GM12878 (cell line): Measurements from ENCODE around the gene COQ5. TPM values are rescaled to one million over a fixed set of nuclear protein-coding genes. Genes with fewer than 3 reads are reported as not detected.

Source experiments
- ATAC-seq: fragments of 200-7000 bp; cut with Tn5 transposase; 3 replicates; pipeline ENCODE4 v1.9.1; 2020; ENCODE audit warnings: mild to moderate bottlenecking, moderate library complexity
- BruUV-seq: library from RNA; stranded (reverse); fragments of 400-500 nt; replicated peaks from 2 replicates; lab custom pipeline; 2021; lab: Mats Ljungman, UMichigan
- CTCF ChIA-PET: fragments of 300-600 bp; sonication (Branson Sonifier 250); formaldehyde crosslinking; extraction: SDS; loops from one replicate; lab custom pipeline; 2021; ENCODE audit warnings: inconsistent platforms; lab: Yijun Ruan, JAX
- POLR2A ChIA-PET: fragments of 350-600 bp; formaldehyde crosslinking; extraction: SDS; loops from one replicate; lab custom pipeline; 2021; ENCODE audit warnings: inconsistent platforms; lab: Charles Lee
- RAD21 ChIA-PET: fragments of 300-600 bp; sonication (Branson Sonifier 250); formaldehyde crosslinking; loops from one replicate; lab custom pipeline; 2023; ENCODE audit warnings: antibody characterized with exemption; ENCODE audit not compliant: unreplicated experiment; lab: Charles Lee
- SMC1A ChIA-PET: fragments of 300-600 bp; sonication (Branson Sonifier 250); formaldehyde crosslinking; loops from one replicate; lab custom pipeline; 2023; ENCODE audit not compliant: unreplicated experiment, uncharacterized antibody; lab: Charles Lee
- DNase-seq: peaks from one replicate; pipeline ENCODE4 v3.0.0-alpha.2; 2011; ENCODE audit warnings: low read depth, low spot score
- FAIRE-seq: peaks from 3 replicates; lab custom pipeline; 2011; peaks lifted over from hg19 to GRCh38; lab: Jason Lieb, UNC
- H2AFZ ChIP-seq: 2 replicates; pipeline ENCODE4 v1.6.0; 2011; ENCODE audit warnings: low read depth, low read length, control low read depth; ENCODE audit not compliant: control insufficient read depth
- H3K27ac ChIP-seq: 2 replicates; pipeline ENCODE4 v1.5.1; 2011; ENCODE audit warnings: control low read depth; ENCODE audit not compliant: control insufficient read depth, insufficient read depth
- H3K27me3 ChIP-seq, 2 experiments: replicated peaks in 1 of 2; 2 replicates each; pipeline versions ENCODE4 v1.6.0 to v1.6.1; 2011; ENCODE audit warnings: low read length in 1 of 2; ENCODE audit not compliant: control insufficient read depth in 2 of 2, insufficient read depth in 2 of 2
- H3K36me3 ChIP-seq, 2 experiments: 2 replicates each; pipeline ENCODE4 v1.5.1; 2011; ENCODE audit warnings: low read length in 1 of 2; ENCODE audit not compliant: control insufficient read depth in 2 of 2, insufficient read depth in 2 of 2
- H3K4me1 ChIP-seq: 2 replicates; pipeline ENCODE4 v1.6.1; 2011; ENCODE audit warnings: mild to moderate bottlenecking, low read length, moderate library complexity, mixed read lengths; ENCODE audit not compliant: control insufficient read depth, insufficient read depth
- H3K4me2 ChIP-seq: 2 replicates; pipeline ENCODE4 v1.6.0; 2011; ENCODE audit warnings: control low read depth; ENCODE audit not compliant: control insufficient read depth, insufficient read depth
- H3K4me3 ChIP-seq: fragments of 200-600 bp; sonication (generic); 2 replicates; pipeline ENCODE4 v1.5.1; 2016
- H3K79me2 ChIP-seq: 2 replicates; pipeline ENCODE4 v1.6.0; 2011; ENCODE audit warnings: low read length; ENCODE audit not compliant: control insufficient read depth, insufficient read depth
- H3K9ac ChIP-seq: 2 replicates; pipeline ENCODE4 v1.8.0; 2011; ENCODE audit warnings: low read length, control low read depth, mixed read lengths; ENCODE audit not compliant: control insufficient read depth, insufficient read depth
- H3K9me3 ChIP-seq: replicated peaks from 3 replicates; pipeline ENCODE4 v1.5.1; 2011; ENCODE audit warnings: mild to moderate bottlenecking, low read length; ENCODE audit not compliant: control insufficient read depth, insufficient read depth
- H4K20me1 ChIP-seq: 2 replicates; pipeline ENCODE4 v1.6.0; 2011; ENCODE audit not compliant: control insufficient read depth, insufficient read depth
- FOS ChIP-seq: IDR thresholded peaks from 3 replicates; pipeline ENCODE4 v1.6.1; 2011; ENCODE audit warnings: borderline replicate concordance; ENCODE audit not compliant: insufficient read length; ENCODE audit errors: extremely low read depth
- IRF4 ChIP-seq: IDR thresholded peaks from 2 replicates; pipeline ENCODE4 v1.6.1; 2011; ENCODE audit warnings: low read depth, low read length
- LARP7 ChIP-seq: fragments of 450-650 bp; IDR thresholded peaks from 2 replicates; pipeline ENCODE4 v1.6.1; 2017; ENCODE audit warnings: mild to moderate bottlenecking
- STAT3 ChIP-seq: IDR thresholded peaks from 2 replicates; pipeline ENCODE4 v1.6.1; 2011; ENCODE audit warnings: low read depth, low read length, improper control_type of control experiment
- TCF3 ChIP-seq: IDR thresholded peaks from 2 replicates; pipeline ENCODE4 v1.6.1; 2012; ENCODE audit warnings: low read depth, mild to moderate bottlenecking, low read length, borderline replicate concordance; ENCODE audit not compliant: insufficient read depth
- WGBS: methylation state at CpG from one replicate; pipeline ENCODE4 v1.1.6; 2016; ENCODE audit warnings: low lambda C conversion rate; ENCODE audit not compliant: insufficient replicate concordance, insufficient coverage; ENCODE audit errors: missing lambda C conversion rate; 5-methylcytosine and 5-hydroxymethylcytosine counted together
- in situ Hi-C: fragments of 300-500 bp; cut with MboI; formaldehyde crosslinking; loops from 9 replicates; pipeline ENCODE4 v1.14.3; 2018; ENCODE audit warnings: mixed read lengths
- intact Hi-C: fragments of 100-400 bp; cut with micrococcal nuclease; formaldehyde crosslinking; loops from one replicate; pipeline ENCODE4 v1.14.2; 2022; ENCODE audit not compliant: unreplicated experiment
- polyA plus RNA-seq, 11 experiments: library from polyadenylated mRNA; depleted of rRNA in 4 of 11; unstranded in 6 of 11; stranded (reverse) in 5 of 11; fragments of >200 nt; fragmentation: Nextera tagmentation in 4 of 11; fragmentation: Illumina TruSeq in 1 of 11; extraction: Ambion mirVana in 4 of 11; extraction: Trizol in 1 of 11; gene quantifications; 1 replicate in 1 of 11; 2 replicates in 10 of 11; pipeline versions ENCODE4 v1.2.1 to v1.2.3, GENCODE V29; 2011 to 2016; ENCODE audit warnings: inconsistent platforms in 2 of 11, missing spikeins in 2 of 11, low read depth in 1 of 11
- total RNA-seq, 4 experiments: library from RNA; depleted of rRNA in 3 of 4; stranded (reverse); fragments of >200 nt in 3 of 4; fragmentation: Illumina TruSeq in 1 of 4; extraction: Trizol in 1 of 4; gene quantifications; 2 replicates each; pipeline versions ENCODE4 v1.2.1 to v1.2.3, GENCODE V29; 2013 to 2021
- TF ChIP-seq, protein P1 (sequence below): fragments of 450-650 bp; formaldehyde crosslinking; IDR thresholded peaks from 2 replicates; pipeline ENCODE4 v1.4.0; 2020; ENCODE audit warnings: mild to moderate bottlenecking, moderate library complexity
- TF ChIP-seq, protein P2 (sequence below): IDR thresholded peaks from 2 replicates; pipeline ENCODE4 v1.6.1; 2011; ENCODE audit warnings: borderline replicate concordance, low read depth, mild to moderate bottlenecking, moderate library complexity, low read length; ENCODE audit not compliant: insufficient read depth, poor library complexity, severe bottlenecking
- TF ChIP-seq, protein P3 (sequence below): fragments of 450-650 bp; formaldehyde crosslinking; IDR thresholded peaks from 2 replicates; pipeline ENCODE4 v1.4.0; 2022; ENCODE audit warnings: mild to moderate bottlenecking, moderate library complexity
- TF ChIP-seq, protein P4 (sequence below): IDR thresholded peaks from 2 replicates; pipeline ENCODE4 v1.6.1; 2011; ENCODE audit warnings: borderline replicate concordance, low read depth, mild to moderate bottlenecking, moderate library complexity, mixed read lengths, low read length; ENCODE audit not compliant: insufficient read depth; ENCODE audit errors: extremely low read length

The COQ5 gene
- total and polyA plus RNA-seq, 10 of the 15 experiments (the other 5 are each of a cell fraction or from before 2014, with no cell fraction given), result 24.8 to 69.3 (median 37.8) TPM

DNA sequence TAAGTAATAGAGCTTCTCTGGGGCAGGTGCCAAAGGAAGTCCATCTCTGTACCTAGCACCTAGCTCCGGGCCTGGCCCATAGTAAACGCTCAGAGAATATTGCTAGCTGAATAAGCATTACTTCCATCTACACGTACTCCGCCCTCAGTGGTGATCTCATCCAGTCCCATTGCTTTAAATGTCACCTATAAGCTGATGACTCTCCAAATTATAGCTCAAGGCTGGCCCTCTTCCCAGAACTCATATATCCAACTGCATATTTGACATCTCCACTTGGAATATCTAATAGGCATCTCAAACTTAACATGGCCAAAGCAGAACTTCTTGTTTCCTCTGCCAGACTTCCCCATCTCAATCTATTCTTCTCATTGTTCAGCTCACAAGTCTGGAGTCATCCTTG lies 39.9 kb downstream of the COQ5 start:
- no peak overlapping the region for H2AFZ ChIP-seq
- ChIA-PET CTCF (no interaction called here), SMC1A (no interaction called here), POLR2A (interaction anchor here (0.6 to 1.3 kb wide), 2 partner anchors 9 to 1865 kb away, joined by 3 read pairs; no protein-coding TSS in a partner anchor), RAD21 (no interaction called here)
- H3K27me3 ChIP-seq, result no peaks in the 10 kb centered on the region
- FAIRE-seq (no peak), DNase-seq (no peak), ATAC-seq (no peak)
- H3K4me3 ChIP-seq, result no peak overlapping the region
- no TSS peak for BruUV-seq
- no peaks in the 10 kb centered on the region for H3K9me3 ChIP-seq
- no peak overlapping the region for H3K9ac ChIP-seq
- in situ Hi-C loops, result no loop called here
- intact Hi-C loops, result no loop called here
- H4K20me1 ChIP-seq, result no peaks in the 10 kb centered on the region
- no peaks in the 10 kb centered on the region for H3K79me2 ChIP-seq
- H3K4me2 ChIP-seq, result no peak overlapping the region
- no peaks in the 10 kb centered on the region; a peak in 1 of 4 replicates for H3K36me3 ChIP-seq
- 100% methylated on average over 4 of the region's 4 CpGs for WGBS
- H3K4me1 ChIP-seq, result no peaks in the 10 kb centered on the region; the same call in 1 of the 2 replicates
- no peak overlapping the region for H3K27ac ChIP-seq
- TF ChIP-seq LARP7 (no peak), STAT3 (no peak), IRF4 (no peak), TCF3 (no peak), FOS (no peak)
- TF ChIP-seq, protein P1, sequence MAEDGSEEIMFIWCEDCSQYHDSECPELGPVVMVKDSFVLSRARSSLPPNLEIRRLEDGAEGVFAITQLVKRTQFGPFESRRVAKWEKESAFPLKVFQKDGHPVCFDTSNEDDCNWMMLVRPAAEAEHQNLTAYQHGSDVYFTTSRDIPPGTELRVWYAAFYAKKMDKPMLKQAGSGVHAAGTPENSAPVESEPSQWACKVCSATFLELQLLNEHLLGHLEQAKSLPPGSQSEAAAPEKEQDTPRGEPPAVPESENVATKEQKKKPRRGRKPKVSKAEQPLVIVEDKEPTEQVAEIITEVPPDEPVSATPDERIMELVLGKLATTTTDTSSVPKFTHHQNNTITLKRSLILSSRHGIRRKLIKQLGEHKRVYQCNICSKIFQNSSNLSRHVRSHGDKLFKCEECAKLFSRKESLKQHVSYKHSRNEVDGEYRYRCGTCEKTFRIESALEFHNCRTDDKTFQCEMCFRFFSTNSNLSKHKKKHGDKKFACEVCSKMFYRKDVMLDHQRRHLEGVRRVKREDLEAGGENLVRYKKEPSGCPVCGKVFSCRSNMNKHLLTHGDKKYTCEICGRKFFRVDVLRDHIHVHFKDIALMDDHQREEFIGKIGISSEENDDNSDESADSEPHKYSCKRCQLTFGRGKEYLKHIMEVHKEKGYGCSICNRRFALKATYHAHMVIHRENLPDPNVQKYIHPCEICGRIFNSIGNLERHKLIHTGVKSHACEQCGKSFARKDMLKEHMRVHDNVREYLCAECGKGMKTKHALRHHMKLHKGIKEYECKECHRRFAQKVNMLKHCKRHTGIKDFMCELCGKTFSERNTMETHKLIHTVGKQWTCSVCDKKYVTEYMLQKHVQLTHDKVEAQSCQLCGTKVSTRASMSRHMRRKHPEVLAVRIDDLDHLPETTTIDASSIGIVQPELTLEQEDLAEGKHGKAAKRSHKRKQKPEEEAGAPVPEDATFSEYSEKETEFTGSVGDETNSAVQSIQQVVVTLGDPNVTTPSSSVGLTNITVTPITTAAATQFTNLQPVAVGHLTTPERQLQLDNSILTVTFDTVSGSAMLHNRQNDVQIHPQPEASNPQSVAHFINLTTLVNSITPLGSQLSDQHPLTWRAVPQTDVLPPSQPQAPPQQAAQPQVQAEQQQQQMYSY (CRISPR knock-in tag), result no peak
- TF ChIP-seq, protein P2, sequence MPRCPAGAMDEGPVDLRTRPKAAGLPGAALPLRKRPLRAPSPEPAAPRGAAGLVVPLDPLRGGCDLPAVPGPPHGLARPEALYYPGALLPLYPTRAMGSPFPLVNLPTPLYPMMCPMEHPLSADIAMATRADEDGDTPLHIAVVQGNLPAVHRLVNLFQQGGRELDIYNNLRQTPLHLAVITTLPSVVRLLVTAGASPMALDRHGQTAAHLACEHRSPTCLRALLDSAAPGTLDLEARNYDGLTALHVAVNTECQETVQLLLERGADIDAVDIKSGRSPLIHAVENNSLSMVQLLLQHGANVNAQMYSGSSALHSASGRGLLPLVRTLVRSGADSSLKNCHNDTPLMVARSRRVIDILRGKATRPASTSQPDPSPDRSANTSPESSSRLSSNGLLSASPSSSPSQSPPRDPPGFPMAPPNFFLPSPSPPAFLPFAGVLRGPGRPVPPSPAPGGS, result no peak
- TF ChIP-seq, protein P3, sequence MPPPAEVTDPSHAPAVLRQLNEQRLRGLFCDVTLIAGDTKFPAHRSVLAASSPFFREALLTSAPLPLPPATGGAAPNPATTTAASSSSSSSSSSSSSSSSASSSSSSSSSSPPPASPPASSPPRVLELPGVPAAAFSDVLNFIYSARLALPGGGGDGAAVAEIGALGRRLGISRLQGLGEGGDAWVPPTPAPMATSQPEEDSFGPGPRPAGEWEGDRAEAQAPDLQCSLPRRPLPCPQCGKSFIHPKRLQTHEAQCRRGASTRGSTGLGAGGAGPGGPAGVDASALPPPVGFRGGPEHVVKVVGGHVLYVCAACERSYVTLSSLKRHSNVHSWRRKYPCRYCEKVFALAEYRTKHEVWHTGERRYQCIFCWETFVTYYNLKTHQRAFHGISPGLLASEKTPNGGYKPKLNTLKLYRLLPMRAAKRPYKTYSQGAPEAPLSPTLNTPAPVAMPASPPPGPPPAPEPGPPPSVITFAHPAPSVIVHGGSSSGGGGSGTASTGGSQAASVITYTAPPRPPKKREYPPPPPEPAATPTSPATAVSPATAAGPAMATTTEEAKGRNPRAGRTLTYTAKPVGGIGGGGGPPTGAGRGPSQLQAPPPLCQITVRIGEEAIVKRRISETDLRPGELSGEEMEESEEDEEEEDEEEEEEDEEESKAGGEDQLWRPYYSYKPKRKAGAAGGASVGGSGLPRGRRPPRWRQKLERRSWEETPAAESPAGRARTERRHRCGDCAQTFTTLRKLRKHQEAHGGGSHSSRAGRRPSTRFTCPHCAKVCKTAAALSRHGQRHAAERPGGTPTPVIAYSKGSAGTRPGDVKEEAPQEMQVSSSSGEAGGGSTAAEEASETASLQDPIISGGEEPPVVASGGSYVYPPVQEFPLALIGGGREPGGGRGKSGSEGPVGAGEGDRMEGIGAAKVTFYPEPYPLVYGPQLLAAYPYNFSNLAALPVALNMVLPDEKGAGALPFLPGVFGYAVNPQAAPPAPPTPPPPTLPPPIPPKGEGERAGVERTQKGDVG (CRISPR knock-in tag), result no peak
- TF ChIP-seq, protein P4, sequence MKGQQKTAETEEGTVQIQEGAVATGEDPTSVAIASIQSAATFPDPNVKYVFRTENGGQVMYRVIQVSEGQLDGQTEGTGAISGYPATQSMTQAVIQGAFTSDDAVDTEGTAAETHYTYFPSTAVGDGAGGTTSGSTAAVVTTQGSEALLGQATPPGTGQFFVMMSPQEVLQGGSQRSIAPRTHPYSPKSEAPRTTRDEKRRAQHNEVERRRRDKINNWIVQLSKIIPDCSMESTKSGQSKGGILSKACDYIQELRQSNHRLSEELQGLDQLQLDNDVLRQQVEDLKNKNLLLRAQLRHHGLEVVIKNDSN, result no peak
